C4-2B (cell line): ENCODE results near the gene MAPK8IP2.

Experiments used
- H3K27ac ChIP-seq: fragments of 450-650 bp; 2 replicates; pipeline ENCODE4 v1.5.1; 2017
- ZFX ChIP-seq: fragments of 450-650 bp; IDR thresholded peaks from 2 replicates; pipeline ENCODE4 v1.6.1; 2017
- TF ChIP-seq, protein P1 (sequence below): fragments of 450-650 bp; conservative IDR thresholded peaks from 2 replicates; pipeline ENCODE4 v1.5.1; 2017; ENCODE audit warnings: mild to moderate bottlenecking

MAPK8IP2 gene

DNA sequence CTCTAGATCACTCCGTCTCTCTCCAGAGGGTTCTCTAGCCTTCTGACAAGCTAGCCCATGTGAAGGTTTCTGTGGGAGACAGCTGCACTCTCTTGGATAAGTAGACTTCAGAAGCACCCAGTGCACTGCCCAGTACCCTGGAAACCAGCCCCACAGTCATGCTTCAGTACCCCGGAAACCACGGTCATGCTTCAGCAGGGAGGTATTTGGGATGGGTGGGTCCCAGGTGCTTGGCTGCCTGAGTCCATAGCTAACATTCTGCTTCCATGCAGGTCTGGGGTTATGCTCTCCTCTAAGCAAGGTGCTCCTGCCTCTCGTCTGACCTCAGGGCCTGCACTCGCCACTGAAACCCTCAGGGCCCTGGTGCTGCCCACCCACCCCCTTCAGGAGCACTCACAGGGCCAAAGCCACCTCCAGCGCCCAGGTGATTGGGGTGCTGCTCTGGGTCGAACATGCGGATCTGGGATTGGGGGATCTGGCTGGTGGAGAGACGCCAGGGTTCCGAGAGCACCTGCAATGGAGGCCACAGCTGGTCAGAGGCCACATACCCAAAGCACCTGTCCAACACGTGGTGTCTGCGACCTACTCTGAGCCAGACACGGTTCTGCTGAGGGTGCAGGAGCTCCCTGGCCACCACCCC is 30.6 kb upstream of the MAPK8IP2 start:
- TF ChIP-seq ZFX: no peak
- TF ChIP-seq, protein P1, sequence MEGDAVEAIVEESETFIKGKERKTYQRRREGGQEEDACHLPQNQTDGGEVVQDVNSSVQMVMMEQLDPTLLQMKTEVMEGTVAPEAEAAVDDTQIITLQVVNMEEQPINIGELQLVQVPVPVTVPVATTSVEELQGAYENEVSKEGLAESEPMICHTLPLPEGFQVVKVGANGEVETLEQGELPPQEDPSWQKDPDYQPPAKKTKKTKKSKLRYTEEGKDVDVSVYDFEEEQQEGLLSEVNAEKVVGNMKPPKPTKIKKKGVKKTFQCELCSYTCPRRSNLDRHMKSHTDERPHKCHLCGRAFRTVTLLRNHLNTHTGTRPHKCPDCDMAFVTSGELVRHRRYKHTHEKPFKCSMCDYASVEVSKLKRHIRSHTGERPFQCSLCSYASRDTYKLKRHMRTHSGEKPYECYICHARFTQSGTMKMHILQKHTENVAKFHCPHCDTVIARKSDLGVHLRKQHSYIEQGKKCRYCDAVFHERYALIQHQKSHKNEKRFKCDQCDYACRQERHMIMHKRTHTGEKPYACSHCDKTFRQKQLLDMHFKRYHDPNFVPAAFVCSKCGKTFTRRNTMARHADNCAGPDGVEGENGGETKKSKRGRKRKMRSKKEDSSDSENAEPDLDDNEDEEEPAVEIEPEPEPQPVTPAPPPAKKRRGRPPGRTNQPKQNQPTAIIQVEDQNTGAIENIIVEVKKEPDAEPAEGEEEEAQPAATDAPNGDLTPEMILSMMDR: no peak
- H3K27ac ChIP-seq: no peak overlapping the region

DNA sequence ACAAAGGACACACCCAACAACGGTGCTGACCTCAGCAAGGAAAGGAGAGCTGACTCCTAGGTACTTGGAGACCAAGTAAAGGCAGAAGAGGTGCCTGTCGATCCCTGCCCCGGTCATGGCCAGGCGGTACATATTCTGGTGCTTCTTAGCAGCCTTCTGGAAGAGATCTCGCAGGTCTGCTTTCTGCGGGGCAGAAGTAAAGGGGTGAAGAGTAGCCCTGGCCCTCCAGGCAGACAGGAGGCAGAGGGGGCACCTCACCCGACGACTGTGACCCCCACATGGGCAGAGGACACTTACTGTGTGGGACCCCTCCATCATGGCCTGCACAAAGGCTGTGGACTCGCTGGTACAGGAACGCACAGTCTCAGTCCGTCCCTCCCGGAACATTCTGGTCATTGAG is 29.7 kb upstream of the MAPK8IP2 start:
- no peak for TF ChIP-seq ZFX
- TF ChIP-seq, protein P1: no peak
- H3K27ac ChIP-seq: no peak overlapping the region

DNA sequence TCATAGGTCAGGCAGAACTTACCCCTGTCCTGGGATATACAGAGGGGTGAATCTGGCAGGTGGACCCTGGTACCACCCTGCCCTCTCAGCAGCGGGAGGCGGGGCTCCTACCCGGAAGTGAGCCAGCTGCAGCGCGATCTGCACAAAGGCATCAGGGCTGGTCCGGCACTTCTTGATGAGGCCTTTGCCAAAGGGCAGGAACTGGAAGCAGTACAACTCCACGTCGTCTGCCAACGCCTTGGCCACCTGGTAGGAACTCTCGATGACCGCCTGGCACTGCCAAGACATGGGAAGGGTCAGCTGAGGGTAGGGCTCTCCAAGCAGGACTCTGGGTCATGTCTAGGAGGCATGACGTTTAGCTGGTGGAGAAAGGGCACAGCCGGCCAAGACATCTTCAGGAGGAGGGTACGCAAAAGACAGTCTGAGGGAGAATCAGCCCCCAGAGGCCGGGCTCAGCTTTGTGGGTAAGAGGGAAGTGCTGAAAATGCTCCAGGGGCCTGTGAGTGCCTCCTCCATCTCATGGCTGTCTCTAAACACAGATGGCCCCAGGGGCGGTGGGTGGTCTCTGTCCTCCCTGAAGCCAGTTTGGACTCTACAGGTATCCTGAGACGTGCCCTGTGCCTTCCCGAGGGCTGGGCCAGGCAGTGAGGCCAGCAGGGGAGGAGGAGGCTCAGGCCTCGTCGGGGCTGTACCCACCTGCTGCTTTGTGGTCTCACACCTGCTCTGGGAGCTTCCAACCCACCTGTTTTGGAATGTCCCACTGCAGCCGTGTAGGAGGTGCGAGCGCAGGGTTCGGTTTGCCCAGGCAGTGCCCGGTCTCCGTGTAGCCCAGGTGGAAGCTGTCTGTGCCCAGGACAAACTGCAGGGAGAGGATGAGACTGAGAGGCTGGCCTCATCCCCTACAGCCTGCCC is 29.1 kb upstream of the MAPK8IP2 start:
- H3K27ac ChIP-seq: no peak overlapping the region
- TF ChIP-seq, protein P1: no peak
- no peak for TF ChIP-seq ZFX

DNA sequence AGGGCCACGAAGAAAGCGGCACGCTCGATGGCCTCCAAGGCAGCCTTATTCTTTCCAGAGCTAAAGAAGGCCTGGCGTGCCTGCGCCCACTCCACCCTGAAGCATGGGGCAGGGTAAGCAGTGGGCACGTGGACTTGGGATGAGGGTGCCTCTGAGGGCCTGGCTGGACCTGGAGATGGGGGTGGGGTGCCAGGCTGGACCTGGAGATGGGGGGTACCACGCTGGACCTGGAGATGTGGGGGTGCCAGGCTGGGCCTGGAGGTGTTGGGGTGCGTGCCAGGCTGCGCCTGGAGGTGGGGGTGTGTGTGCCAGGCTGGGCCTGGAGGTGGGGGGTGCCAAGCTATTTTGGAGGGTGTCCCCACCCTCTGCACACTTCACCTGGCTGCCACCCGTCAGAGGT is 27.6 kb upstream of the MAPK8IP2 start:
- no peak overlapping the region for H3K27ac ChIP-seq
- no peak for TF ChIP-seq ZFX
- TF ChIP-seq, protein P1: no peak

DNA sequence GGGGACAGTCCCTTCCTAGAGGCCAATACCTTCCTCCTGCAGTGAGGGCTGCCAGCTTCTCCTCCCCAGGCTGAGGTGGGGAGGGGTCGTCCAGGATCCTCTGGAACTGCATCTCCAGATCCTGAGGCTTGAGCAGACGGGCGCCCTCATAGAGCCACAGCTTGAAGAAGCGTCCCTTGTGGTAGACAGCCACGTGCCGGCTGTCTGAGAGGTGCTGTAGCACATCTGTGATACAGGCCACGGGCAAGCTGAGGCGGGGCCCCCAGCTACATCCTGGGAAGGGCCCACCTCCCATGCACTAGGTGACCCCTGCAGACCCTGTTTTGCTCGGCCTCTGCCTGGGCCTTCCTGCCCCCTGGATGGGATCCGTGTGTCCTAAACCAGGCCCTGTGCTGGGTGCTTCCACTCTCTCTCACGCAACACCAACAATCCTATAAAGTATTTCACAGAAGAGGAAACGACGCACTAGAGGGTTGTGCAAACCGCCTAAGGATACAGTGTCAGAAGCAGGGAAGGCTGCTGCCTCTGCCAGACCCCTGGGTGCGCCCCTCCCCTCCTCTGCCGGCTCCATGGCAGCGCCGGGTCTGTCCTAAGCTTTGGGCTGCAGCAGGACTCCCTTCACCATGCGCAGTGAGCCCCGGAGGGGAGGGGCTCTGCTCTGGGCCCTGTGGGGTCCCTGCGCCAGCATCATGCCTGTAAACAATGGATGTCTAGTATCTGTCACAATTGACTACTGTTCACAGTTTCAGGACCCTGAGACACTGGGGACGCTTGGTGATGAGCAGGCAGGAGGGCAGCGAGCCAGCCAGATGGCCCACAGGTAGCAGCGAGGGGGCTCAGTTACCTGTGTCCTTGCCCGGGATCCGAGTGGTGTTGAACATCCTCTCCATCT is 26.9 kb upstream of the MAPK8IP2 start:
- no peak overlapping the region for H3K27ac ChIP-seq
- TF ChIP-seq ZFX: no peak
- TF ChIP-seq, protein P1: no peak

DNA sequence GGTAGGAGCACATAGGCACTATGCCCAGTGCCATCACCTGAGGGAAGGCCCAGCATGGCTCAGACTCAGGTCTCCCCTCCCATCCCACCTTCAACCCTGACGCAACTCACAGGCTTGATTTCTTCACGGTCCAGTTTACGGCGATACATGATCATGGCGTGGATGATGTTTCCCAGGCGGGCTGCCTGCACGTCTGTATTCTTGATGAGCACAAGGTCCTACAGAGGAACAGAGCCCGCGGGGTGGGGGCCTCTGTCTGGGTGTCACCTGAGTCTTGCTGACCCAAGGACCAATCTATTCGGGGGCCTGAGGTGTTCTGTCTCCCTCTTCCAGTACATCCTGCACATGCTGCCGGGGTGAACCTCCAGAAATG is 26.2 kb upstream of the MAPK8IP2 start:
- no peak overlapping the region for H3K27ac ChIP-seq
- TF ChIP-seq ZFX: no peak
- TF ChIP-seq, protein P1: no peak
